H1 (cell line): ENCODE data around the gene RO60. TPM values are rescaled to one million over a fixed set of nuclear protein-coding genes. Genes with fewer than 3 reads are reported as not detected.

Experiments
- CTCF ChIA-PET: fragments of 300-600 bp; sonication (Branson Sonifier 250); formaldehyde crosslinking; loops from one replicate; lab custom pipeline; 2021; ENCODE audit not compliant: partially characterized antibody; lab: Charles Lee
- POLR2A ChIA-PET: fragments of 300-600 bp; sonication (Branson Sonifier 250); formaldehyde crosslinking; loops from one replicate; lab custom pipeline; 2021; ENCODE audit warnings: inconsistent platforms; ENCODE audit not compliant: partially characterized antibody; lab: Charles Lee
- DNase-seq, 2 experiments: peaks; one replicate each; pipeline versions ENCODE4 v3.0.0 to v3.0.0-alpha.2; 2010 to 2022; ENCODE audit warnings: low spot score in 2 of 2, low read depth in 1 of 2, mixed read lengths in 1 of 2
- FAIRE-seq: peaks from 2 replicates; lab custom pipeline; 2011; peaks lifted over from hg19 to GRCh38; lab: Jason Lieb, UNC
- H2AFZ ChIP-seq: 2 replicates; pipeline ENCODE4 v1.8.1; 2012; ENCODE audit warnings: low read length, inconsistent platforms
- H2AK5ac ChIP-seq: 2 replicates; pipeline ENCODE4 v1.6.1; 2013; ENCODE audit warnings: low read depth, low read length
- H2BK120ac ChIP-seq: replicated peaks from 2 replicates; pipeline ENCODE3; 2013; ENCODE audit warnings: low read depth, low read length, inconsistent platforms
- H2BK12ac ChIP-seq: 2 replicates; pipeline ENCODE4 v1.6.1; 2013; ENCODE audit warnings: low read depth, low read length
- H2BK15ac ChIP-seq: 2 replicates; pipeline ENCODE4 v1.6.1; 2013; ENCODE audit warnings: low read length
- H2BK20ac ChIP-seq: 2 replicates; pipeline ENCODE4 v1.6.1; 2013; ENCODE audit warnings: low read length
- H2BK5ac ChIP-seq: 2 replicates; pipeline ENCODE4 v1.6.1; 2013; ENCODE audit warnings: low read depth, low read length
- H3K14ac ChIP-seq: 2 replicates; pipeline ENCODE4 v1.6.1; 2013; ENCODE audit warnings: inconsistent platforms; ENCODE audit not compliant: insufficient read length
- H3K18ac ChIP-seq: 2 replicates; pipeline ENCODE4 v1.6.1; 2013; ENCODE audit warnings: low read length; ENCODE audit errors: extremely low read depth
- H3K23ac ChIP-seq: 2 replicates; pipeline ENCODE4 v1.6.1; 2013; ENCODE audit warnings: inconsistent platforms; ENCODE audit not compliant: insufficient read length
- H3K23me2 ChIP-seq: 2 replicates; pipeline ENCODE4 v1.6.1; 2013; ENCODE audit warnings: low read depth, low read length
- H3K27ac ChIP-seq: 2 replicates; pipeline ENCODE4 v1.6.1; 2011; ENCODE audit warnings: low read depth, low read length, inconsistent platforms
- H3K27me3 ChIP-seq, 4 experiments: replicated peaks in 1 of 4; 1 replicate in 1 of 4; 2 replicates in 3 of 4; pipeline versions ENCODE4 v1.6.1 to v1.8.1; 2011 to 2013; ENCODE audit warnings: low read length in 3 of 4, mild to moderate bottlenecking in 3 of 4, inconsistent platforms in 2 of 4, mixed read lengths in 2 of 4, moderate library complexity in 1 of 4; ENCODE audit not compliant: control insufficient read depth in 3 of 4, insufficient read depth in 3 of 4; ENCODE audit errors: extremely low read depth in 1 of 4
- H3K36me3 ChIP-seq, 4 experiments: 2 replicates each; pipeline versions ENCODE4 v1.6.1 to v1.8.1; 2011 to 2013; ENCODE audit warnings: mild to moderate bottlenecking in 4 of 4, low read length in 3 of 4, moderate library complexity in 2 of 4, control low read depth in 1 of 4, inconsistent platforms in 1 of 4; ENCODE audit not compliant: insufficient read depth in 4 of 4, control insufficient read depth in 2 of 4
- H3K4ac ChIP-seq: replicated peaks from 2 replicates; pipeline ENCODE3; 2013; ENCODE audit warnings: low read length, low read depth, mixed read lengths, inconsistent platforms; ENCODE audit not compliant: insufficient read length
- H3K4me1 ChIP-seq, 4 experiments: replicated peaks in 1 of 4; 1 replicate in 1 of 4; 2 replicates in 3 of 4; pipeline versions ENCODE4 v1.6.1 to v1.8.1; 2011 to 2013; ENCODE audit warnings: low read length in 3 of 4, inconsistent platforms in 2 of 4, mixed read lengths in 1 of 4; ENCODE audit not compliant: insufficient read depth in 4 of 4, control insufficient read depth in 3 of 4
- H3K4me2 ChIP-seq, 2 experiments: 2 replicates each; pipeline versions ENCODE4 v1.6.1 to v1.8.1; 2011 to 2013; ENCODE audit warnings: low read depth in 2 of 2, low read length in 2 of 2, control low read depth in 1 of 2, inconsistent platforms in 1 of 2, mild to moderate bottlenecking in 1 of 2; ENCODE audit not compliant: insufficient read depth in 1 of 2
- H3K4me3 ChIP-seq, 4 experiments: fragments of 200-600, 300-600 bp in 1 of 4; sonication (generic), shearing (Covaris generic), sonication (Bioruptor Twin) in 1 of 4; 2 replicates each; pipeline versions ENCODE4 v1.5.1 to v1.8.1; 2011 to 2016; ENCODE audit warnings: low read length in 4 of 4, low read depth in 3 of 4, control low read depth in 2 of 4, inconsistent platforms in 2 of 4, mild to moderate bottlenecking in 2 of 4, mixed read lengths in 1 of 4, moderate library complexity in 1 of 4; ENCODE audit not compliant: insufficient read depth in 2 of 4; ENCODE audit errors: extremely low read depth in 1 of 4
- H3K56ac ChIP-seq: replicated peaks from 2 replicates; pipeline ENCODE3; 2013; ENCODE audit warnings: low read depth, mild to moderate bottlenecking, mixed read lengths, low read length, inconsistent platforms; ENCODE audit not compliant: insufficient read length
- H3K79me1 ChIP-seq: 2 replicates; pipeline ENCODE4 v1.6.1; 2013; ENCODE audit warnings: low read depth, low read length, control low read depth
- H3K79me2 ChIP-seq, 2 experiments: 2 replicates each; pipeline versions ENCODE4 v1.6.1 to v1.8.1; 2012 to 2013; ENCODE audit warnings: low read length in 2 of 2, mild to moderate bottlenecking in 2 of 2, inconsistent platforms in 1 of 2; ENCODE audit not compliant: insufficient read depth in 2 of 2, control insufficient read depth in 1 of 2
- H3K9ac ChIP-seq, 4 experiments: replicated peaks in 1 of 4; 1 replicate in 1 of 4; 2 replicates in 3 of 4; pipeline versions ENCODE4 v1.6.1 to v1.8.1; 2011 to 2013; ENCODE audit warnings: low read depth in 3 of 4, low read length in 3 of 4, control low read depth in 2 of 4, mild to moderate bottlenecking in 2 of 4, moderate library complexity in 2 of 4, inconsistent platforms in 1 of 4; ENCODE audit errors: extremely low read depth in 1 of 4
- H3K9me3 ChIP-seq, 2 experiments: 2 replicates each; pipeline versions ENCODE4 v1.6.1 to v1.8.1; 2012 to 2013; ENCODE audit warnings: mild to moderate bottlenecking in 2 of 2, moderate library complexity in 2 of 2, control low read depth in 1 of 2, inconsistent platforms in 1 of 2, low read depth in 1 of 2, low read length in 1 of 2, mixed read lengths in 1 of 2; ENCODE audit not compliant: insufficient read depth in 2 of 2
- H4K20me1 ChIP-seq, 2 experiments: replicated peaks in 1 of 2; 2 replicates each; pipeline versions ENCODE3 to v1.8.1; 2011 to 2013; ENCODE audit warnings: inconsistent platforms in 2 of 2, low read length in 2 of 2, mild to moderate bottlenecking in 1 of 2; ENCODE audit not compliant: insufficient read depth in 2 of 2, control insufficient read depth in 1 of 2
- H4K5ac ChIP-seq: 2 replicates; pipeline ENCODE4 v1.6.1; 2013; ENCODE audit warnings: low read length, low read depth, mixed read lengths, inconsistent platforms; ENCODE audit not compliant: insufficient read length
- H4K8ac ChIP-seq: 2 replicates; pipeline ENCODE4 v1.8.0; 2013; ENCODE audit warnings: mild to moderate bottlenecking, moderate library complexity, low read length, inconsistent platforms; ENCODE audit not compliant: insufficient read depth; ENCODE audit errors: extremely low read depth
- H4K91ac ChIP-seq: replicated peaks from 2 replicates; pipeline ENCODE3; 2013; ENCODE audit warnings: low read length, mixed read lengths, inconsistent platforms; ENCODE audit not compliant: insufficient read length
- HDAC6 ChIP-seq: IDR thresholded peaks from one replicate; pipeline ENCODE4 v1.7.1; 2012; ENCODE audit warnings: low read depth, mild to moderate bottlenecking, inconsistent platforms, low read length, moderate library complexity
- KDM1A ChIP-seq: fragments of 200-600, 300-600 bp; sonication (generic); IDR thresholded peaks from 2 replicates; pipeline ENCODE4 v1.7.1; 2016; ENCODE audit warnings: mild to moderate bottlenecking, low read length, borderline replicate concordance
- PHF8 ChIP-seq: fragments of 200-600 bp; sonication (generic); conservative IDR thresholded peaks from 2 replicates; pipeline ENCODE4 v1.7.1; 2012; ENCODE audit warnings: low read depth, mild to moderate bottlenecking, inconsistent platforms, low read length, moderate library complexity
- RBBP5 ChIP-seq: IDR thresholded peaks from 2 replicates; pipeline ENCODE4 v1.7.1; 2012; ENCODE audit warnings: low read depth, mild to moderate bottlenecking, inconsistent platforms, low read length, moderate library complexity, borderline replicate concordance
- SIX5 ChIP-seq: IDR thresholded peaks from 2 replicates; pipeline ENCODE4 v1.6.1; 2011; ENCODE audit warnings: mild to moderate bottlenecking, low read depth, low read length
- WGBS, 2 experiments: shearing (Covaris generic) in 1 of 2; methylation state at CpG; one replicate each; pipeline versions ENCODE4 v1.1.6 to v1.1.7; 2013 to 2015; ENCODE audit warnings: low lambda C conversion rate in 2 of 2, mixed read lengths in 2 of 2, inconsistent platforms in 1 of 2, low coverage in 1 of 2, missing lambda C conversion rate in 1 of 2; ENCODE audit not compliant: insufficient replicate concordance in 2 of 2, insufficient coverage in 1 of 2, insufficient read length in 1 of 2; ENCODE audit errors: extremely low coverage in 1 of 2, missing lambda C conversion rate in 1 of 2; 5-methylcytosine and 5-hydroxymethylcytosine counted together
- polyA plus RNA-seq, 7 experiments: library from polyadenylated mRNA; depleted of rRNA in 3 of 7; stranded (reverse) in 5 of 7; unstranded in 2 of 7; fragments of >200 nt in 5 of 7; fragments of 200-250 nt in 2 of 7; gene quantifications; 1 replicate in 5 of 7; 2 replicates in 1 of 7; 4 replicates in 1 of 7; pipeline versions ENCODE4 v1.2.1 to v1.2.3, GENCODE V29; 2011 to 2013; ENCODE audit warnings: missing spikeins in 2 of 7, mixed read lengths in 2 of 7
- total RNA-seq: library from RNA; stranded (reverse); fragmentation: NEBNext Ultra II Directional; extraction: Animal tissue kit (Norgen Biotek cat#: 25700); gene quantifications from 2 replicates; pipeline ENCODE4 v1.2.1, GENCODE V29; 2021

The RO60 gene
- total and polyA plus RNA-seq, 2 of the 8 experiments (the other 6 are each of a cell fraction or from before 2014, with no cell fraction given): 13.6 to 103 TPM

- TF ChIP-seq PHF8: no peak
- TF ChIP-seq RBBP5: no peak
- TF ChIP-seq SIX5: no peak
- TF ChIP-seq HDAC6: no peak
- no peak for TF ChIP-seq KDM1A
- H3K36me3 ChIP-seq: no peaks in the 10 kb centered on the region; a peak in 1 of 8 replicates
- peaks cover 0 to 1% (median 0%) of the 10 kb centered on the region in 4 experiments; a peak in 1 of 7 replicates for H3K27me3 ChIP-seq
- H4K8ac ChIP-seq: no peak overlapping the region
- H3K4me3 ChIP-seq: no peak overlapping the region
- no peak overlapping the region for H2BK15ac ChIP-seq
- no peak overlapping the region for H4K91ac ChIP-seq
- H4K5ac ChIP-seq: no peak overlapping the region
- no peak for FAIRE-seq
- no peaks in the 10 kb centered on the region; the same call in 1 of the 2 replicates for H3K79me1 ChIP-seq
- no peak overlapping the region for H2AK5ac ChIP-seq
- WGBS, 2 experiments: 89% methylated on average over 7 of the region's 7 CpGs; no CpG with 5 or more reads in 1 of the 2 experiments
- no peak overlapping the region for H3K18ac ChIP-seq
- no peak overlapping the region for H2BK5ac ChIP-seq
- H4K20me1 ChIP-seq: no peaks in the 10 kb centered on the region
- H2AFZ ChIP-seq: no peak overlapping the region
- H3K79me2 ChIP-seq: no peaks in the 10 kb centered on the region
- no peak overlapping the region for H3K4me2 ChIP-seq
- no peak overlapping the region for H3K23ac ChIP-seq
- DNase-seq: no peak
- no peak overlapping the region for H3K9ac ChIP-seq
- no peaks in the 10 kb centered on the region for H3K4me1 ChIP-seq
- H3K56ac ChIP-seq: no peak overlapping the region
- no peak overlapping the region for H3K4ac ChIP-seq
- no peaks in the 10 kb centered on the region for H3K9me3 ChIP-seq
- H2BK20ac ChIP-seq: no peak overlapping the region
- no peak overlapping the region for H2BK12ac ChIP-seq
- H3K14ac ChIP-seq: no peak overlapping the region
- no peak overlapping the region for H3K27ac ChIP-seq
- POLR2A ChIA-PET: interaction anchor here (1.3 kb wide), 1 partner anchor 205 kb away, joined by 3 read pairs; the partner anchor contains the start of gene RGS2
- H2BK120ac ChIP-seq: no peak overlapping the region
- CTCF ChIA-PET: interaction anchor here (0.7 to 3.3 kb wide), 10 partner anchors 8 to 537 kb away, joined by 3 to 13 read pairs (median 4); no protein-coding TSS in a partner anchor
- H3K23me2 ChIP-seq: no peaks in the 10 kb centered on the region
Measured at GRCh38 chr1:193013707-193014106, 45.7 kb upstream of the RO60 start.
